Suppressor macrophage (primary cell): ENCODE data around the gene CHCHD6.

Experiments used
- DNase-seq, 4 experiments: peaks; one replicate each; pipeline ENCODE4 v3.0.0-alpha.2; 2020 to 2022

The CHCHD6 gene

GRCh38 chr3:126704494-126705214 is 614 bp downstream of the CHCHD6 start:
- peak in 1 of 4 experiments; percentile 10 for DNase-seq

- no peak for DNase-seq
Measured at GRCh38 chr3:126706631-126707030, 2.6 kb downstream of the CHCHD6 start.

GRCh38 chr3:126711121-126711760 is 7.2 kb downstream of the CHCHD6 start:
- DNase-seq: no peak

GRCh38 chr3:126713199-126713598 is 9.2 kb downstream of the CHCHD6 start:
- no peak for DNase-seq

- DNase-seq: no peak
Measured at GRCh38 chr3:126714276-126714900, 10.3 kb downstream of the CHCHD6 start.

- no peak for DNase-seq
Measured at GRCh38 chr3:126714921-126715320, 10.9 kb downstream of the CHCHD6 start.

- no peak for DNase-seq
Measured at GRCh38 chr3:126715432-126715831, 11.4 kb downstream of the CHCHD6 start.

- no peak for DNase-seq
Measured at GRCh38 chr3:126716057-126716456, 12.0 kb downstream of the CHCHD6 start.

- no peak for DNase-seq
Measured at GRCh38 chr3:126718561-126719445, 14.8 kb downstream of the CHCHD6 start.

GRCh38 chr3:126720596-126720995 is 16.6 kb downstream of the CHCHD6 start:
- DNase-seq: no peak

- DNase-seq: no peak
Measured at GRCh38 chr3:126721246-126721645, 17.2 kb downstream of the CHCHD6 start.

GRCh38 chr3:126723237-126723636 is 19.2 kb downstream of the CHCHD6 start:
- DNase-seq: no peak

- no peak for DNase-seq
Measured at GRCh38 chr3:126723801-126724200, 19.8 kb downstream of the CHCHD6 start.

- DNase-seq: no peak
Measured at GRCh38 chr3:126728680-126729079, 24.6 kb downstream of the CHCHD6 start.

GRCh38 chr3:126730376-126730775 is 26.3 kb downstream of the CHCHD6 start:
- no peak for DNase-seq

- DNase-seq: peak; percentile 63 to 84 (median 79)
Measured at GRCh38 chr3:126731044-126731443, 27.0 kb downstream of the CHCHD6 start.

GRCh38 chr3:126732281-126733060 is 28.4 kb downstream of the CHCHD6 start:
- DNase-seq: no peak

- no peak for DNase-seq
Measured at GRCh38 chr3:126733061-126733430, 29.0 kb downstream of the CHCHD6 start.

- DNase-seq: peak; percentile 30 to 68 (median 54)
Measured at GRCh38 chr3:126734106-126734723, 30.2 kb downstream of the CHCHD6 start.

- no peak for DNase-seq
Measured at GRCh38 chr3:126737527-126737926, 33.5 kb downstream of the CHCHD6 start.

- DNase-seq: no peak
Measured at GRCh38 chr3:126742057-126742456, 38.0 kb downstream of the CHCHD6 start.

- no peak for DNase-seq
Measured at GRCh38 chr3:126743350-126743749, 39.3 kb downstream of the CHCHD6 start.
